Measurements from ENCODE around the gene BCO2.

Gene BCO2

GRCh38 chr11:112249871-112250610 is 74.7 kb downstream of the BCO2 start:
- no peak for DNase-seq (ENCODE audit: low spot score)

GRCh38 chr11:112253605-112254242 is 78.4 kb downstream of the BCO2 start:
- no peak for DNase-seq (ENCODE audit: low spot score)

GRCh38 chr11:112255067-112255720 is 79.9 kb downstream of the BCO2 start:
- DNase-seq (ENCODE audit: low spot score) = no peak

GRCh38 chr11:112260490-112260889 is 85.2 kb downstream of the BCO2 start, which contains the start of gene PLET1:
TSS of gene PLET1 (minus strand) at chr11:112260860. CDS start at chr11:112260589, 271 bp downstream.
- no peak for DNase-seq (ENCODE audit: low spot score)

GRCh38 chr11:112265659-112266409 is 90.5 kb downstream of the BCO2 start:
- DNase-seq (ENCODE audit: low spot score) = no peak

GRCh38 chr11:112266410-112266778 is 91.1 kb downstream of the BCO2 start:
- no peak for DNase-seq (ENCODE audit: low spot score)

- no peak for DNase-seq (ENCODE audit: low spot score)
Observed at GRCh38 chr11:112267188-112267591, 91.9 kb downstream of the BCO2 start.

GRCh38 chr11:112268406-112268805 is 93.1 kb downstream of the BCO2 start:
- no peak for DNase-seq (ENCODE audit: low spot score)
